ENCODE data around the gene UBTD2. TPM values are rescaled to one million over a fixed set of nuclear protein-coding genes. Genes with fewer than 3 reads are reported as not detected.
A peak's percentile ranks its signal among the peaks of the same experiment; 100 is the strongest.

UBTD2 gene
- total RNA-seq, 1 donor from 2014 or later, result 47.5 TPM

GRCh38 chr5:172180936-172181335, 102.6 kb downstream of the UBTD2 start:
- H3K27ac Mint-ChIP-seq (ENCODE audit: unreplicated experiment), result no peak overlapping the region
- TF ChIP-seq CTCF (IDR thresholded peaks at IDR 0.05), result no peak
- no peak for DNase-seq (ENCODE audit: extremely low spot score, unreplicated experiment)
- no peaks in the 10 kb centered on the region for H3K27me3 Mint-ChIP-seq (ENCODE audit: unreplicated experiment)
- peaks cover 6% of the 10 kb centered on the region for H3K36me3 Mint-ChIP-seq (ENCODE audit: unreplicated experiment)
- peaks cover 60% of the 10 kb centered on the region for H3K4me1 Mint-ChIP-seq (ENCODE audit: unreplicated experiment)
- no peaks in the 10 kb centered on the region for H3K9me3 Mint-ChIP-seq (ENCODE audit: unreplicated experiment)
- H3K4me3 Mint-ChIP-seq (ENCODE audit: unreplicated experiment), result no peak overlapping the region

GRCh38 chr5:172178991-172179989, 104.3 kb downstream of the UBTD2 start:
- peak overlapping the region; percentile 59 for H3K4me3 Mint-ChIP-seq (ENCODE audit: unreplicated experiment)
- TF ChIP-seq CTCF (IDR thresholded peaks at IDR 0.05), result no peak

GRCh38 chr5:172178301-172178987, 105.1 kb downstream of the UBTD2 start:
- peak overlapping the region; percentile 95 for H3K27ac Mint-ChIP-seq (ENCODE audit: unreplicated experiment)
- no peaks in the 10 kb centered on the region for H3K9me3 Mint-ChIP-seq (ENCODE audit: unreplicated experiment)
- no peak for TF ChIP-seq CTCF (IDR thresholded peaks at IDR 0.05)
- peaks cover 65% of the 10 kb centered on the region for H3K4me1 Mint-ChIP-seq (ENCODE audit: unreplicated experiment)
- H3K27me3 Mint-ChIP-seq (ENCODE audit: unreplicated experiment), result no peaks in the 10 kb centered on the region
- H3K4me3 Mint-ChIP-seq (ENCODE audit: unreplicated experiment), result no peak overlapping the region
- no peak for DNase-seq (ENCODE audit: extremely low spot score, unreplicated experiment)
- peaks cover 6% of the 10 kb centered on the region for H3K36me3 Mint-ChIP-seq (ENCODE audit: unreplicated experiment)

More at GRCh38 chr5:172178991-172179989, 104.3 kb downstream of the UBTD2 start:
- Mint-ChIP-seq H3K27me3 (ENCODE audit: unreplicated experiment) (no peaks in the 10 kb centered on the region), H3K4me1 (ENCODE audit: unreplicated experiment) (peaks cover 60% of the 10 kb centered on the region), H3K36me3 (ENCODE audit: unreplicated experiment) (peaks cover 6% of the 10 kb centered on the region), H3K9me3 (ENCODE audit: unreplicated experiment) (no peaks in the 10 kb centered on the region), H3K27ac (ENCODE audit: unreplicated experiment) (peak overlapping the region; percentile 95)
- no peak for DNase-seq (ENCODE audit: extremely low spot score, unreplicated experiment)

GRCh38 chr5:172177176-172177575, 106.4 kb downstream of the UBTD2 start:
- no peak for DNase-seq (ENCODE audit: extremely low spot score, unreplicated experiment)
- H3K4me1 Mint-ChIP-seq (ENCODE audit: unreplicated experiment), result peaks cover 72% of the 10 kb centered on the region
- no peaks in the 10 kb centered on the region for H3K27me3 Mint-ChIP-seq (ENCODE audit: unreplicated experiment)
- H3K4me3 Mint-ChIP-seq (ENCODE audit: unreplicated experiment), result no peak overlapping the region
- H3K27ac Mint-ChIP-seq (ENCODE audit: unreplicated experiment), result no peak overlapping the region
- H3K36me3 Mint-ChIP-seq (ENCODE audit: unreplicated experiment), result peaks cover 2% of the 10 kb centered on the region
- no peaks in the 10 kb centered on the region for H3K9me3 Mint-ChIP-seq (ENCODE audit: unreplicated experiment)
- no peak for TF ChIP-seq CTCF (IDR thresholded peaks at IDR 0.05)

- Mint-ChIP-seq H3K9me3 (ENCODE audit: unreplicated experiment) (no peaks in the 10 kb centered on the region), H3K4me1 (ENCODE audit: unreplicated experiment) (peaks cover 64% of the 10 kb centered on the region), H3K27ac (ENCODE audit: unreplicated experiment) (peak overlapping the region; percentile 79), H3K4me3 (ENCODE audit: unreplicated experiment) (no peak overlapping the region), H3K27me3 (ENCODE audit: unreplicated experiment) (no peaks in the 10 kb centered on the region), H3K36me3 (ENCODE audit: unreplicated experiment) (no peaks in the 10 kb centered on the region)
- TF ChIP-seq CTCF (IDR thresholded peaks at IDR 0.05), result no peak
- DNase-seq (ENCODE audit: extremely low spot score, unreplicated experiment), result no peak
These were observed 108.3 kb downstream of the UBTD2 start for GRCh38 chr5:172175263-172175719.

Data from osteocyte (in vitro differentiated cells).